D721Med (cell line): ENCODE measurements around the gene C1orf210.

Experiments used
- DNase-seq: peaks from one replicate; pipeline ENCODE4 v3.0.0; 2011; ENCODE audit warnings: low spot score; ENCODE audit not compliant: insufficient read length
- FAIRE-seq: peaks from 2 replicates; lab custom pipeline; 2011; peaks lifted over from hg19 to GRCh38; lab: Jason Lieb, UNC
- TF ChIP-seq, protein P1 (sequence below): IDR thresholded peaks from 2 replicates; pipeline ENCODE4 v1.5.1; 2012; ENCODE audit warnings: mild to moderate bottlenecking, control low read depth; ENCODE audit not compliant: insufficient read depth; ENCODE audit errors: missing control alignments

The C1orf210 gene

GRCh38 chr1:43316738-43317520 is 31.5 kb upstream of the C1orf210 start:
- TF ChIP-seq, protein P1, sequence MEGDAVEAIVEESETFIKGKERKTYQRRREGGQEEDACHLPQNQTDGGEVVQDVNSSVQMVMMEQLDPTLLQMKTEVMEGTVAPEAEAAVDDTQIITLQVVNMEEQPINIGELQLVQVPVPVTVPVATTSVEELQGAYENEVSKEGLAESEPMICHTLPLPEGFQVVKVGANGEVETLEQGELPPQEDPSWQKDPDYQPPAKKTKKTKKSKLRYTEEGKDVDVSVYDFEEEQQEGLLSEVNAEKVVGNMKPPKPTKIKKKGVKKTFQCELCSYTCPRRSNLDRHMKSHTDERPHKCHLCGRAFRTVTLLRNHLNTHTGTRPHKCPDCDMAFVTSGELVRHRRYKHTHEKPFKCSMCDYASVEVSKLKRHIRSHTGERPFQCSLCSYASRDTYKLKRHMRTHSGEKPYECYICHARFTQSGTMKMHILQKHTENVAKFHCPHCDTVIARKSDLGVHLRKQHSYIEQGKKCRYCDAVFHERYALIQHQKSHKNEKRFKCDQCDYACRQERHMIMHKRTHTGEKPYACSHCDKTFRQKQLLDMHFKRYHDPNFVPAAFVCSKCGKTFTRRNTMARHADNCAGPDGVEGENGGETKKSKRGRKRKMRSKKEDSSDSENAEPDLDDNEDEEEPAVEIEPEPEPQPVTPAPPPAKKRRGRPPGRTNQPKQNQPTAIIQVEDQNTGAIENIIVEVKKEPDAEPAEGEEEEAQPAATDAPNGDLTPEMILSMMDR: no peak
- no peak for DNase-seq
- no peak for FAIRE-seq

- DNase-seq (no peak), FAIRE-seq (no peak)
- TF ChIP-seq, protein P1: no peak
These were observed 30.8 kb upstream of the C1orf210 start for GRCh38 chr1:43315963-43316737.

DNA sequence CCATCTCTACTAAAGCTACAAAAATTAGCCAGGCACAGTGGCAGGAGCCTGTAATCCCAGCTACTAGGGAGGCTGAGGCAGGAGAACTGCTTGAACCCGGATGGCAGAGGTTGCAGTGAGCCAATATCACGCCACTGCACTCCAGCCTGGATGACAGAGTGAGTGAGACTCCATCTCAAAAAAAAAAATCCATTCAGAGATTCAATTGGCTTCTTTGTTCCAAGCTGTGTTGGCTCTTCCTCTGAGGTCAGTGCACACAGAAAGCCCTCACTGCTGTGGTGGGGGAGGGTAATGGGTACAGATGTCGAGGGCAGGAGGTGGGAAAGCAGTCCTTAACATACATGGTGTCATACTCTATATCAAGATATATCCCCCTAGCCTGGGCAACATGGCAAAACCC is 30.1 kb upstream of the C1orf210 start:
- TF ChIP-seq, protein P1: no peak
- FAIRE-seq: no peak
- no peak for DNase-seq

- TF ChIP-seq, protein P1: no peak
- FAIRE-seq (no peak), DNase-seq (no peak)
These were observed 28.9 kb upstream of the C1orf210 start for GRCh38 chr1:43314233-43314632.

DNA sequence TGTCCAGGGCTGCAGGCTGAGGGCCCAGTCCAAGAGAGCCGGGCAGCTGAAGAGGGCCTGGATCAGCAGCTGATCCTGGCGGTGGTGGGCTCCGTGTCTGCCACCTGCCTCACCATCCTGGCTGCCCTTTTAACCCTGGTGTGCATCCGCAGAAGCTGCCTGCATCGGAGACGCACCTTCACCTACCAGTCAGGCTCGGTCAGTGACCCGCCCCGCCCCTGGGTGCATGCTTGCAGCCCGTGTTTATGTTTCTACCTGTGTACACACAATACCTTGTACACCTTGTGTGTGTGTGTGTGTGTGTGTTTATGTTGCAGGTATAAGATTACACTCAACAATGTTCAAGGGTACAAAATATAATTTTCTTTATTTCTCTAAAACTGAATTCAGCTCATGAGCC is 28.4 kb upstream of the C1orf210 start:
- TF ChIP-seq, protein P1: no peak
- DNase-seq: no peak
- FAIRE-seq: no peak

- DNase-seq (no peak), FAIRE-seq (no peak)
- TF ChIP-seq, protein P1: no peak
These were observed 27.5 kb upstream of the C1orf210 start for GRCh38 chr1:43312663-43313515.
